Brain microvascular endothelial cell (primary cell): Measurements from ENCODE around the gene CDCA8.
A peak's percentile ranks its signal among the peaks of the same experiment; 100 is the strongest.

Experiments used
- DNase-seq: peaks from one replicate; pipeline ENCODE4 v3.0.0-alpha.2; 2020
- H3K27ac ChIP-seq: fragments of 250-450 bp; sonication (Bioruptor Pico); 2 replicates; pipeline ENCODE4 v1.5.1; 2020; ENCODE audit warnings: mild to moderate bottlenecking, moderate library complexity
- H3K27me3 ChIP-seq: fragments of 250-450 bp; sonication (Bioruptor Pico); replicated peaks from 2 replicates; pipeline ENCODE4 v1.5.1; 2020; ENCODE audit warnings: mild to moderate bottlenecking
- H3K36me3 ChIP-seq: fragments of 250-450 bp; sonication (Bioruptor Pico); replicated peaks from 2 replicates; pipeline ENCODE4 v1.5.1; 2020; ENCODE audit warnings: mild to moderate bottlenecking
- H3K4me3 ChIP-seq: 2 replicates; pipeline ENCODE4 v1.5.1; 2011; ENCODE audit warnings: low read depth, mild to moderate bottlenecking, control low read depth, low read length, moderate library complexity
- CTCF ChIP-seq: IDR thresholded peaks from 2 replicates; pipeline ENCODE4 v1.5.1; 2011; ENCODE audit warnings: low read depth, mild to moderate bottlenecking, moderate library complexity, low read length, control low read depth, inconsistent platforms; ENCODE audit errors: missing control alignments
- in situ Hi-C: cut with HindIII; loops from 2 replicates; pipeline ENCODE4 v1.10.0; 2017; ENCODE audit warnings: low sequenced_read_pairs, low pct_ligation_motif_present

The CDCA8 gene

GRCh38 chr1:37752583-37753471 is 60.5 kb downstream of the CDCA8 start:
- Histone ChIP-seq H3K36me3 (no peaks in the 10 kb centered on the region), H3K4me3 (no peak overlapping the region), H3K27me3 (peaks cover 33% of the 10 kb centered on the region), H3K27ac (no peak overlapping the region)
- no peak for TF ChIP-seq CTCF
- peak; percentile 7 for DNase-seq
- in situ Hi-C loops: no loop called here

GRCh38 chr1:37753473-37754321 is 61.4 kb downstream of the CDCA8 start:
- DNase-seq: no peak
- Histone ChIP-seq H3K36me3 (no peaks in the 10 kb centered on the region), H3K27ac (no peak overlapping the region), H3K27me3 (peaks cover 35% of the 10 kb centered on the region), H3K4me3 (no peak overlapping the region)
- TF ChIP-seq CTCF: no peak
- in situ Hi-C loops: no loop called here

GRCh38 chr1:37755290-37755689 is 63.0 kb downstream of the CDCA8 start:
- H3K27me3 ChIP-seq: peaks cover 35% of the 10 kb centered on the region
- in situ Hi-C loops: no loop called here
- TF ChIP-seq CTCF: no peak
- no peak for DNase-seq
- no peaks in the 10 kb centered on the region for H3K36me3 ChIP-seq
- H3K27ac ChIP-seq: no peak overlapping the region
- no peak overlapping the region for H3K4me3 ChIP-seq

GRCh38 chr1:37755951-37756560 is 63.7 kb downstream of the CDCA8 start:
- no peak for TF ChIP-seq CTCF
- Histone ChIP-seq H3K36me3 (no peaks in the 10 kb centered on the region), H3K27ac (no peak overlapping the region), H3K4me3 (no peak overlapping the region), H3K27me3 (peaks cover 35% of the 10 kb centered on the region)
- no peak for DNase-seq
- in situ Hi-C loops: no loop called here
